GM10248 (cell line): ENCODE results near the gene RGS7.
"Not testable (repeated sequence)": the region's sequence is repeated elsewhere in the genome, so short reads cannot be mapped to it uniquely, and the experiment has no call there.

ENCODE experiments used
- CTCF ChIA-PET: fragments of 300-600 bp; sonication (Branson Sonifier 250); formaldehyde crosslinking; extraction: SDS; loops from one replicate; lab custom pipeline; 2021; ENCODE audit warnings: antibody characterized with exemption; lab: Yijun Ruan, JAX
- POLR2A ChIA-PET: fragments of 350-650 bp; sonication (Branson Sonifier 250); formaldehyde crosslinking; extraction: SDS; loops from one replicate; lab custom pipeline; 2020; ENCODE audit warnings: antibody characterized with exemption; lab: Yijun Ruan, JAX
- DNase-seq: peaks from one replicate; pipeline ENCODE4 v3.0.0; 2012; ENCODE audit errors: extremely low spot score
- CTCF ChIP-seq: IDR thresholded peaks from 2 replicates; pipeline ENCODE4 v1.5.1; 2012; ENCODE audit warnings: mild to moderate bottlenecking, low read depth; ENCODE audit errors: extremely low read depth, missing control alignments, control extremely low read depth

The RGS7 gene

GRCh38 chr1:241101622-241102021, 255.4 kb downstream of the RGS7 start:
- TF ChIP-seq CTCF, result no peak
- ChIA-PET POLR2A (no interaction called here), CTCF (no interaction called here)
- no peak for DNase-seq

- DNase-seq, result no peak
- TF ChIP-seq CTCF, result no peak
- ChIA-PET POLR2A (no interaction called here), CTCF (interaction anchor here (1.4 kb wide), 1 partner anchor 13 kb away, joined by 3 read pairs; no protein-coding TSS in a partner anchor)
Measured at GRCh38 chr1:241097479-241097878, 259.5 kb downstream of the RGS7 start.

GRCh38 chr1:241096982-241097381, 260.0 kb downstream of the RGS7 start:
- CTCF ChIA-PET, result interaction anchor here (1.4 kb wide), 1 partner anchor 12 kb away, joined by 3 read pairs; no protein-coding TSS in a partner anchor
- TF ChIP-seq CTCF, result no peak
- POLR2A ChIA-PET, result no interaction called here
- no peak for DNase-seq

GRCh38 chr1:241095847-241096246, 261.2 kb downstream of the RGS7 start:
- ChIA-PET POLR2A (no interaction called here), CTCF (interaction anchor here (1.4 kb wide), 1 partner anchor 11 kb away, joined by 3 read pairs; no protein-coding TSS in a partner anchor)
- DNase-seq, result no peak
- TF ChIP-seq CTCF, result no peak

- ChIA-PET POLR2A (no interaction called here), CTCF (no interaction called here)
- no peak for TF ChIP-seq CTCF
- no peak for DNase-seq
Measured at GRCh38 chr1:241090798-241091197, 266.2 kb downstream of the RGS7 start.

GRCh38 chr1:241089066-241089465, 267.9 kb downstream of the RGS7 start:
- CTCF ChIA-PET, POLR2A ChIA-PET, DNase-seq: not testable (repeated sequence)

- DNase-seq, POLR2A ChIA-PET, CTCF ChIA-PET: not testable (repeated sequence)
Measured at GRCh38 chr1:241088075-241088474, 268.9 kb downstream of the RGS7 start.

- POLR2A ChIA-PET, result no interaction called here
- CTCF ChIA-PET, result no interaction called here
- no peak for DNase-seq
- TF ChIP-seq CTCF, result no peak
Measured at GRCh38 chr1:241086686-241087085, 270.3 kb downstream of the RGS7 start.
